GM23248 (cell line): ENCODE data around the gene FKBP5. TPM values are rescaled to one million over a fixed set of nuclear protein-coding genes. Genes with fewer than 3 reads are reported as not detected.

Experiments
- DNase-seq: peaks from one replicate; pipeline ENCODE4 v3.0.0-alpha.2; 2015
- H2AFZ ChIP-seq: fragments of 200-600 bp; sonication (generic); 2 replicates; pipeline ENCODE4 v1.6.1; 2016; ENCODE audit warnings: antibody characterized with exemption
- H3F3A ChIP-seq: fragments of 200-600 bp; sonication (generic); 2 replicates; pipeline ENCODE4 v1.6.1; 2016; ENCODE audit warnings: mild to moderate bottlenecking, antibody characterized with exemption, mixed run types; ENCODE audit not compliant: insufficient read depth
- H3K27ac ChIP-seq: fragments of 200-600 bp; sonication (generic); 2 replicates; pipeline ENCODE4 v1.5.1; 2016; ENCODE audit warnings: mild to moderate bottlenecking
- H3K27me3 ChIP-seq: fragments of 200-600 bp; sonication (generic); replicated peaks from 2 replicates; pipeline ENCODE4 v1.6.1; 2016; ENCODE audit warnings: mild to moderate bottlenecking; ENCODE audit not compliant: insufficient read depth
- H3K36me3 ChIP-seq: fragments of 200-600 bp; sonication (generic); 2 replicates; pipeline ENCODE4 v1.6.1; 2016; ENCODE audit warnings: low read depth, mild to moderate bottlenecking
- H3K4me1 ChIP-seq: fragments of 200-600 bp; sonication (generic); 2 replicates; pipeline ENCODE4 v1.6.1; 2016; ENCODE audit warnings: mild to moderate bottlenecking; ENCODE audit not compliant: insufficient read depth
- H3K4me2 ChIP-seq: fragments of 200-600 bp; sonication (generic); one replicate; pipeline ENCODE4 v1.6.1; 2016; ENCODE audit warnings: mild to moderate bottlenecking; ENCODE audit not compliant: unreplicated experiment
- H3K4me3 ChIP-seq: fragments of 200-600 bp; sonication (generic); 2 replicates; pipeline ENCODE4 v1.5.1; 2016; ENCODE audit warnings: mild to moderate bottlenecking
- H3K79me2 ChIP-seq: fragments of 200-600 bp; sonication (generic); 2 replicates; pipeline ENCODE4 v1.6.1; 2016; ENCODE audit warnings: mild to moderate bottlenecking; ENCODE audit not compliant: insufficient read depth
- H3K9ac ChIP-seq: fragments of 200-600 bp; sonication (generic); 2 replicates; pipeline ENCODE4 v1.6.1; 2016; ENCODE audit warnings: mild to moderate bottlenecking
- H3K9me2 ChIP-seq: fragments of 200-600 bp; sonication (generic); 2 replicates; pipeline ENCODE4 v1.6.1; 2016; ENCODE audit warnings: mixed run types, mild to moderate bottlenecking, moderate library complexity; ENCODE audit not compliant: insufficient read depth
- H3K9me3 ChIP-seq: fragments of 200-600 bp; sonication (generic); one replicate; pipeline ENCODE4 v1.6.1; 2017; ENCODE audit warnings: low read depth
- H4K20me1 ChIP-seq: fragments of 200-600 bp; sonication (generic); 2 replicates; pipeline ENCODE4 v1.6.0; 2016; ENCODE audit not compliant: insufficient read depth
- EZH2 ChIP-seq: fragments of 200-600 bp; sonication (generic); IDR thresholded peaks from 2 replicates; pipeline ENCODE4 v1.6.1; 2018; ENCODE audit warnings: antibody characterized with exemption, mild to moderate bottlenecking; ENCODE audit not compliant: insufficient read depth, poor library complexity, severe bottlenecking
- EZH2phosphoT487 ChIP-seq: fragments of 200-600 bp; sonication (generic); IDR thresholded peaks from 2 replicates; pipeline ENCODE4 v1.6.1; 2018; ENCODE audit warnings: antibody characterized with exemption, moderate library complexity, mild to moderate bottlenecking, low read depth; ENCODE audit not compliant: insufficient read depth
- WGBS, 2 experiments: methylation state at CpG; one replicate each; pipeline ENCODE4 v1.1.6; 2015 to 2017; ENCODE audit warnings: low lambda C conversion rate in 2 of 2, low coverage in 1 of 2; ENCODE audit errors: missing lambda C conversion rate in 2 of 2; 5-methylcytosine and 5-hydroxymethylcytosine counted together
- in situ Hi-C: fragments of 300-500 bp; cut with MboI; formaldehyde crosslinking; loops from 2 replicates; pipeline ENCODE4 v1.15.0; 2020
- polyA plus RNA-seq: library from polyadenylated mRNA; unstranded; fragments of >200 nt; fragmentation: Nextera tagmentation; extraction: Ambion mirVana; gene quantifications from 2 replicates; pipeline ENCODE4 v1.2.1, GENCODE V29; 2016
- total RNA-seq: library from RNA; depleted of rRNA; stranded (reverse); fragments of >200 nt; shearing (Covaris generic); gene quantifications from 2 replicates; pipeline ENCODE4 v1.2.3, GENCODE V29; 2014

The FKBP5 gene
- total and polyA plus RNA-seq, 2 experiments from 2014 or later: 3.6 to 6.3 TPM

DNA sequence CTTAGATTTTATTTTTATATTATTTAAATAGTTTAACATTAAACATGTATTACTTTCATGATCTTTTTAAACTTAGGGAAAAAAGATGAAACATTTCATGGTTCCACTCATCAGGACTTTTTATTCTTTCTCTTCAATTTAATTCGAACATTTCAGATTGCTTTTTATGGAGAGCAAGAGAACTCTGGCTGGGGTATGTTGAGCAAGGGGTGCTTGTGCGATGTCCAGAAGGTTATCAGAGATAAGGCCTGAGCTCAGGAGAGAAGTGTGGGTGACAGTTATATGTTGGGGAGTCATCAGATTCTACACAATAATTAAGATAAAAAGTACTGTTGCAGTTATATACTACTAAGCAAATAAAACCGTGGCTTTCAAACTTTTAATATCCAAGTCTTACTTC lies 37.5 kb downstream of the FKBP5 start:
- Histone ChIP-seq H3K9me2 (no peaks in the 10 kb centered on the region), H4K20me1 (no peaks in the 10 kb centered on the region), H3K27me3 (no peaks in the 10 kb centered on the region), H3K27ac (no peak overlapping the region), H3K4me2 (no peak overlapping the region), H3K9me3 (no peaks in the 10 kb centered on the region), H3K4me3 (no peak overlapping the region), H3K4me1 (no peaks in the 10 kb centered on the region), H3K9ac (no peak overlapping the region), H3K79me2 (no peaks in the 10 kb centered on the region), H2AFZ (no peak overlapping the region), H3K36me3 (no peaks in the 10 kb centered on the region), H3F3A (no peaks in the 10 kb centered on the region)
- no peak for DNase-seq
- WGBS, 2 experiments: 79 to 81% methylated on average over 3 of the region's 3 CpGs
- in situ Hi-C loops: no loop called here
- no peak for TF ChIP-seq EZH2
- TF ChIP-seq EZH2phosphoT487: no peak

DNA sequence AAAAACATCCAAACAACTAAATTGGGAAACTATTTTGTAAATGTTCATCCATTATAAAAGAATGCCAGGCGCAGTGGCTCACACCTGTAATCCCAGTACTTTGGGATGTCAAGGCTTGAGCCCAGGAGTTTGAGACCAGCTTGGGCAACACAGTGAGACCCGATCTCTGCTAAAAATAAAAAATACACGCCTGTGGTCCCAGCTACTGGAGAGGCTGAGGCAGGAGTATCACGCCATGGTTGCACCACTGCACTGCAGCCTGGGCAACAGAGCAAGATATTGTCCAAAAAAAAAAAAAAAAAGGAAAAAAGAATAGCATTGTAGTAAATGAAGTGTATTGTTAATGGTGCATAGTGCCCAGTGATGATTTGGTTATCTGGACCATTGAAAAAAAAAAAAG lies 38.7 kb downstream of the FKBP5 start:
- no peak overlapping the region for H3K4me2 ChIP-seq
- H3K4me1 ChIP-seq: no peaks in the 10 kb centered on the region
- H3K79me2 ChIP-seq: no peaks in the 10 kb centered on the region
- H3K9me3 ChIP-seq: no peaks in the 10 kb centered on the region
- no peaks in the 10 kb centered on the region for H3K36me3 ChIP-seq
- no peak for DNase-seq
- in situ Hi-C loops: no loop called here
- no peak overlapping the region for H3K27ac ChIP-seq
- WGBS, 2 experiments: 85 to 94% methylated on average over 4 of the region's 4 CpGs
- no peaks in the 10 kb centered on the region for H4K20me1 ChIP-seq
- H3K9ac ChIP-seq: no peak overlapping the region
- H3K9me2 ChIP-seq: no peaks in the 10 kb centered on the region
- no peaks in the 10 kb centered on the region for H3K27me3 ChIP-seq
- no peaks in the 10 kb centered on the region for H3F3A ChIP-seq
- no peak overlapping the region for H3K4me3 ChIP-seq
- no peak overlapping the region for H2AFZ ChIP-seq
- TF ChIP-seq EZH2phosphoT487 (no peak), EZH2 (no peak)

DNA sequence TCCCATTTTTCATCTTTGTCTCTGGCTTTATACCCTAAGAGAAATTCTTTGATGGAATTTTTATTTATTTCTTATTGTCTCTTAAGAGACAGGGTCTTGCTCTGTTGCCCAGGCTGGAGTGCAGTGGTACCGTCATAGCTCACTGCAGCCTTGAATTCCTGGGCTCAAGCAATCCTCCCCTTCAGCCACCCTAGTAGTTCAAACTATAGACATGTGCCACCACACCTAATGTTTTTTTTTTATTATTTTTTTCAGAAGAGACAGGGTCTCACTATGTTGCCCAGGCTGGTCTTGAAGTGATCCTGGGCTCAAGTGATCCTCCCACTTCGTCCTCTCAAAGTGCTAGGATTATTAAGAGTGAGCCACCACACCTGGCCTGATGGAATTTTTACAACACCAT lies 40.5 kb downstream of the FKBP5 start:
- H3K9ac ChIP-seq: no peak overlapping the region
- in situ Hi-C loops: no loop called here
- H3K79me2 ChIP-seq: no peaks in the 10 kb centered on the region

DNA sequence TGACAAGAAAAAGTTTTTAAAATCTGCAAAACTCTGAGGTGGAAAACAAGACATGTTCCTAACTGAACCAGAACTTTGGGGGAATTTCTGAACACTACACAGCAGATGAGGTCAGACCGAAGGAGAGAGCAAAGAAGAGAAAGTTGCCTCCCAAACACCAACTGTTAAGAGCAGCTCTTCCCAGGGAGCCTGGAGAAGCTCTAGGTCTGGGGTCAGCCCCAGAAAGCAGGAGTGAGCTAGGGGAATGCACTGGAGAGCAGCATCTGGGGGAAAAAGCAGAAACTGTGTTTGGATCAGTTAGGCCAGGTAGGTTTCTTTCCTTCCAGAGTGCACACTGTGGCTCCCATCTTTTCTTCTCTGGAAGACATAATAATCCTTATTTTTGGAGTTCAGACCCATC lies 41.3 kb downstream of the FKBP5 start:
- Histone ChIP-seq H3K36me3 (no peaks in the 10 kb centered on the region), H3K9me3 (no peaks in the 10 kb centered on the region), H3K4me1 (no peaks in the 10 kb centered on the region), H3F3A (no peaks in the 10 kb centered on the region), H3K9ac (no peak overlapping the region), H2AFZ (no peak overlapping the region), H3K4me3 (no peak overlapping the region), H3K27ac (no peak overlapping the region), H4K20me1 (no peaks in the 10 kb centered on the region), H3K9me2 (no peaks in the 10 kb centered on the region), H3K79me2 (no peaks in the 10 kb centered on the region), H3K27me3 (no peaks in the 10 kb centered on the region), H3K4me2 (no peak overlapping the region)
- in situ Hi-C loops: no loop called here
- DNase-seq: no peak
- 100% methylated on average over 1 of the region's 1 CpG for WGBS, 2 experiments
- TF ChIP-seq EZH2phosphoT487 (no peak), EZH2 (no peak)

More for the DNA sequence above, 40.5 kb downstream of the FKBP5 start:
- no peak overlapping the region for H2AFZ ChIP-seq
- WGBS, 2 experiments: 90 to 93% methylated on average over 2 of the region's 2 CpGs
- H3K9me2 ChIP-seq: no peaks in the 10 kb centered on the region
- H3F3A ChIP-seq: no peaks in the 10 kb centered on the region
- H4K20me1 ChIP-seq: no peaks in the 10 kb centered on the region
- no peaks in the 10 kb centered on the region for H3K9me3 ChIP-seq
- no peaks in the 10 kb centered on the region for H3K36me3 ChIP-seq
- H3K27ac ChIP-seq: no peak overlapping the region
- no peak for TF ChIP-seq EZH2phosphoT487
- TF ChIP-seq EZH2: no peak
- H3K4me3 ChIP-seq: no peak overlapping the region
- no peak for DNase-seq
- H3K4me1 ChIP-seq: no peaks in the 10 kb centered on the region
- no peaks in the 10 kb centered on the region for H3K27me3 ChIP-seq
- no peak overlapping the region for H3K4me2 ChIP-seq

DNA sequence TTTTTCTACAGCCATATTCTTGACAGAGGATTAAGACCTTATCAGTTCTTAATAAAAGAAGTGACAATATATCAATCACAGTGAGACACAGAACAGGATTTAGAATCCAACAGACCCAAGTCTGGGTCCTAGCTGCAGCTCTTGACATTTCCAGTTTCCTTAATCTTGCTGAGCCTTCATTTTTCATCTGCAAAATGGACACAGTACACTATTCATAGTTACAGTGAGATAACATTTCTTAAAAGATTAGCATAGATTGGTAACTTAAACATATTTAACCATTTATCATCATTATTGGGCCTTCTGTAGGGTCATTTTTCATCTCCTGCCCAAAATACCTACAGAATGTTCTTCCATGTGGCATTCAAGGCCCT lies 45.6 kb downstream of the FKBP5 start:
- no peak overlapping the region for H3K9ac ChIP-seq
- no peak overlapping the region for H3K4me2 ChIP-seq
- TF ChIP-seq EZH2phosphoT487: no peak
- no peak for TF ChIP-seq EZH2
- H3K27ac ChIP-seq: no peak overlapping the region
- H2AFZ ChIP-seq: no peak overlapping the region
- no peak overlapping the region for H3K4me3 ChIP-seq
- no peaks in the 10 kb centered on the region for H3K79me2 ChIP-seq
- no peaks in the 10 kb centered on the region for H4K20me1 ChIP-seq
- no peaks in the 10 kb centered on the region for H3F3A ChIP-seq
- no peaks in the 10 kb centered on the region for H3K36me3 ChIP-seq
- H3K9me2 ChIP-seq: no peaks in the 10 kb centered on the region
- no peaks in the 10 kb centered on the region for H3K27me3 ChIP-seq
- H3K4me1 ChIP-seq: no peaks in the 10 kb centered on the region
- in situ Hi-C loops: no loop called here
- DNase-seq: no peak
- no peaks in the 10 kb centered on the region for H3K9me3 ChIP-seq
